Suprapubic skin (tissue), 4 donors: Measurements from ENCODE around the gene NFIC. TPM values are rescaled to one million over a fixed set of nuclear protein-coding genes. Genes with fewer than 3 reads are reported as not detected.
"Not testable (repeated sequence)": the region's sequence is repeated elsewhere in the genome, so short reads cannot be mapped to it uniquely, and the experiment has no call there.

Experiments
- DNase-seq, 2 donors: peaks; one replicate each; pipeline ENCODE4 v3.0.0-alpha.2; 2019; ENCODE audit warnings: low spot score in 2 of 2
- H3K27ac ChIP-seq: fragments of 200-600 bp; sonication (generic); one replicate; pipeline ENCODE4 v1.5.1; 2019
- H3K27me3 ChIP-seq: fragments of 200-600 bp; sonication (generic); one replicate; pipeline ENCODE4 v1.5.1; 2019
- H3K36me3 ChIP-seq: fragments of 200-600 bp; sonication (generic); one replicate; pipeline ENCODE4 v1.5.1; 2019
- H3K4me1 ChIP-seq: fragments of 200-600 bp; sonication (generic); one replicate; pipeline ENCODE4 v1.5.1; 2019
- H3K4me3 ChIP-seq: fragments of 200-600 bp; sonication (generic); one replicate; pipeline ENCODE4 v1.5.1; 2019; ENCODE audit warnings: mild to moderate bottlenecking
- H3K9me3 ChIP-seq: fragments of 200-600 bp; sonication (generic); one replicate; pipeline ENCODE4 v1.5.1; 2019
- CTCF ChIP-seq, 2 donors: fragments of 200-600 bp in 1 of 2; fragments of 450-650 bp in 1 of 2; sonication (generic) in 1 of 2; IDR thresholded peaks; one replicate each; pipeline ENCODE4 v1.5.1; 2016 to 2019; ENCODE audit warnings: antibody characterized with exemption in 2 of 2, mild to moderate bottlenecking in 1 of 2, moderate library complexity in 1 of 2
- EP300 ChIP-seq: sonication (generic); formaldehyde crosslinking; IDR thresholded peaks from one replicate; pipeline ENCODE4 v1.6.1; 2017; ENCODE audit warnings: antibody characterized with exemption
- POLR2A ChIP-seq, 2 donors: fragments of 450-650 bp; IDR thresholded peaks; one replicate each; pipeline ENCODE4 v1.6.1; 2017; ENCODE audit warnings: antibody characterized with exemption in 2 of 2, mild to moderate bottlenecking in 2 of 2, moderate library complexity in 2 of 2
- POLR2AphosphoS5 ChIP-seq, 3 donors: sonication (generic); formaldehyde crosslinking; IDR thresholded peaks; one replicate each; pipeline ENCODE4 v1.6.1; 2017; ENCODE audit warnings: antibody characterized with exemption in 3 of 3
- WGBS: methylation state at CpG from one replicate; pipeline ENCODE4 v1.1.5; 2018; 5-methylcytosine and 5-hydroxymethylcytosine counted together
- total RNA-seq, 4 donors: library from RNA; depleted of rRNA; stranded (reverse); fragments of >200 nt; gene quantifications; one replicate each; pipeline ENCODE4 v1.1.0, GENCODE V29; 2016

Gene NFIC
- total RNA-seq, 4 donors from 2014 or later = 135 to 234 (median 194) TPM

GRCh38 chr19:3325451-3325850 is 40.9 kb upstream of the NFIC start:
- no peak for TF ChIP-seq EP300
- no peak for TF ChIP-seq POLR2AphosphoS5 (IDR thresholded peaks at IDR 0.05)
- no peak for TF ChIP-seq CTCF (IDR thresholded peaks at IDR 0.05)

GRCh38 chr19:3328743-3329142 is 37.6 kb upstream of the NFIC start:
- Histone ChIP-seq H3K27me3 (no peaks in the 10 kb centered on the region), H3K36me3 (no peaks in the 10 kb centered on the region), H3K4me1 (peaks cover 8% of the 10 kb centered on the region), H3K4me3 (no peak overlapping the region), H3K27ac (no peak overlapping the region), H3K9me3 (no peaks in the 10 kb centered on the region)
- WGBS = 100% methylated on average over 3 of the region's 3 CpGs
- TF ChIP-seq EP300 (no peak), CTCF (IDR thresholded peaks at IDR 0.05) (no peak), POLR2AphosphoS5 (IDR thresholded peaks at IDR 0.05) (no peak), POLR2A (IDR thresholded peaks at IDR 0.05) (no peak)
- no peak for DNase-seq

More at GRCh38 chr19:3325451-3325850, 40.9 kb upstream of the NFIC start:
- 82% methylated on average over 1 of the region's 1 CpG for WGBS
- Histone ChIP-seq H3K27me3 (peaks cover 21% of the 10 kb centered on the region), H3K36me3 (no peaks in the 10 kb centered on the region), H3K4me1 (no peaks in the 10 kb centered on the region), H3K9me3 (no peaks in the 10 kb centered on the region), H3K27ac (no peak overlapping the region), H3K4me3 (no peak overlapping the region)
- DNase-seq = no peak

GRCh38 chr19:3330047-3330446 is 36.3 kb upstream of the NFIC start:
- Histone ChIP-seq H3K36me3 (no peaks in the 10 kb centered on the region), H3K4me3 (no peak overlapping the region), H3K4me1 (peaks cover 12% of the 10 kb centered on the region), H3K27me3 (no peaks in the 10 kb centered on the region), H3K27ac (no peak overlapping the region), H3K9me3 (no peaks in the 10 kb centered on the region)
- WGBS = 77% methylated on average over 9 of the region's 9 CpGs
- DNase-seq = no peak
- TF ChIP-seq CTCF (IDR thresholded peaks at IDR 0.05) (no peak), POLR2AphosphoS5 (IDR thresholded peaks at IDR 0.05) (no peak), EP300 (no peak), POLR2A (IDR thresholded peaks at IDR 0.05) (no peak)

- H3K36me3 ChIP-seq, H3K9me3 ChIP-seq, DNase-seq, H3K4me3 ChIP-seq, H3K27ac ChIP-seq, H3K27me3 ChIP-seq: not testable (repeated sequence)
- WGBS = 83% methylated on average over 1 of the region's 1 CpG
- peaks cover 34% of the 10 kb centered on the region for H3K4me1 ChIP-seq
Observed at GRCh38 chr19:3332232-3332631, 34.2 kb upstream of the NFIC start.

- H3K4me1 ChIP-seq = peaks cover 43% of the 10 kb centered on the region
- H3K36me3 ChIP-seq = no peaks in the 10 kb centered on the region
- no peak for DNase-seq
- WGBS = 57% methylated on average over 4 of the region's 4 CpGs
- H3K4me3 ChIP-seq = no peak overlapping the region
- no peaks in the 10 kb centered on the region for H3K9me3 ChIP-seq
- TF ChIP-seq POLR2AphosphoS5 (IDR thresholded peaks at IDR 0.05) (no peak), CTCF (IDR thresholded peaks at IDR 0.05) (no peak), EP300 (no peak), POLR2A (IDR thresholded peaks at IDR 0.05) (no peak)
- H3K27ac ChIP-seq = peak overlapping the region; percentile 68
- no peaks in the 10 kb centered on the region for H3K27me3 ChIP-seq
Observed at GRCh38 chr19:3333020-3333583, 33.3 kb upstream of the NFIC start.

- H3K4me3 ChIP-seq = no peak overlapping the region
- 81% methylated on average over 8 of the region's 8 CpGs for WGBS
- no peak for TF ChIP-seq EP300
- TF ChIP-seq CTCF (IDR thresholded peaks at IDR 0.05) = no peak
- no peak for TF ChIP-seq POLR2AphosphoS5 (IDR thresholded peaks at IDR 0.05)
- no peak for TF ChIP-seq POLR2A (IDR thresholded peaks at IDR 0.05)
- H3K4me1 ChIP-seq = peaks cover 49% of the 10 kb centered on the region
- DNase-seq = no peak
- no peaks in the 10 kb centered on the region for H3K36me3 ChIP-seq
- H3K27me3 ChIP-seq = no peaks in the 10 kb centered on the region
- H3K27ac ChIP-seq = peak overlapping the region; percentile 68
- no peaks in the 10 kb centered on the region for H3K9me3 ChIP-seq
Observed at GRCh38 chr19:3333662-3334061, 32.7 kb upstream of the NFIC start.

- WGBS = 84% methylated on average over 8 of the region's 8 CpGs
- not testable (repeated sequence) for DNase-seq, H3K9me3 ChIP-seq, H3K4me3 ChIP-seq, H3K36me3 ChIP-seq, H3K27me3 ChIP-seq
- peaks cover 57% of the 10 kb centered on the region for H3K4me1 ChIP-seq
- H3K27ac ChIP-seq = peak overlapping the region; percentile 90
Observed at GRCh38 chr19:3334749-3335430, 31.5 kb upstream of the NFIC start.
